K562 (cell line): ENCODE measurements around the gene SAP25. TPM values are rescaled to one million over a fixed set of nuclear protein-coding genes. Genes with fewer than 3 reads are reported as not detected.
A peak's percentile ranks its signal among the peaks of the same experiment; 100 is the strongest.

ENCODE experiments used
- BRCA1 ChIP-seq, 2 experiments: fragments of 450-650 bp in 1 of 2; sonication (generic) in 1 of 2; formaldehyde crosslinking in 1 of 2; IDR thresholded peaks; 2 replicates each; pipeline versions ENCODE4 v1.5.0 to v1.6.1; 2017 to 2020; ENCODE audit warnings: mild to moderate bottlenecking in 1 of 2, missing genetic modification reagents in 1 of 2
- CHD7 ChIP-seq: fragments of 200-600 bp; sonication (generic); IDR thresholded peaks from one replicate; pipeline ENCODE4 v1.6.1; 2012; ENCODE audit warnings: mild to moderate bottlenecking, low read depth, low read length, inconsistent platforms
- HMGN3 ChIP-seq: IDR thresholded peaks from 2 replicates; pipeline ENCODE4 v1.6.1; 2011; ENCODE audit warnings: borderline replicate concordance, low read depth, mild to moderate bottlenecking, mixed read lengths, low read length; ENCODE audit not compliant: insufficient read length; ENCODE audit errors: extremely low read depth
- ILF3 ChIP-seq: fragments of 450-650 bp; IDR thresholded peaks from 2 replicates; pipeline ENCODE4 v1.6.1; 2018; ENCODE audit warnings: antibody characterized with exemption, mild to moderate bottlenecking, moderate library complexity, borderline replicate concordance
- JUNB ChIP-seq: fragments of 450-650 bp; formaldehyde crosslinking; conservative IDR thresholded peaks from 2 replicates; pipeline ENCODE4 v1.4.0; 2020; ENCODE audit warnings: mild to moderate bottlenecking
- KLF1 ChIP-seq: fragments of 450-650 bp; IDR thresholded peaks from 2 replicates; pipeline ENCODE4 v1.6.1; 2016; ENCODE audit warnings: missing genetic modification characterization, missing compliant biosample characterization
- NFIX ChIP-seq: fragments of 250-450 bp; sonication (Bioruptor Pico); IDR thresholded peaks from 2 replicates; pipeline ENCODE4 v1.4.0; 2020; ENCODE audit warnings: low read depth, mild to moderate bottlenecking, moderate library complexity
- POLR2A ChIP-seq: fragments of 450-650 bp; conservative IDR thresholded peaks from 2 replicates; pipeline ENCODE4 v1.6.1; 2016
- RBM22 ChIP-seq: fragments of 200-400 bp; formaldehyde crosslinking; IDR thresholded peaks from 2 replicates; pipeline ENCODE4 v1.6.1; 2018; ENCODE audit warnings: low read length, low read depth; ENCODE audit not compliant: poor library complexity, severe bottlenecking
- SIRT6 ChIP-seq: IDR thresholded peaks from one replicate; pipeline ENCODE4 v1.6.1; 2012; ENCODE audit warnings: low read depth, mild to moderate bottlenecking, control low read depth, inconsistent platforms, low read length, moderate library complexity
- SMC3 ChIP-seq: conservative IDR thresholded peaks from 2 replicates; pipeline ENCODE4 v1.6.1; 2011; ENCODE audit warnings: low read depth, low read length, improper control_type of control experiment; ENCODE audit not compliant: insufficient read depth
- TCFL5 ChIP-seq: fragments of 250-450 bp; sonication (Bioruptor Pico); conservative IDR thresholded peaks from 2 replicates; pipeline ENCODE4 v1.6.1; 2021; ENCODE audit warnings: mild to moderate bottlenecking, moderate library complexity, matching md5 sums
- ZFX ChIP-seq: sonication (generic); formaldehyde crosslinking; IDR thresholded peaks from 2 replicates; pipeline ENCODE4 v1.8.0; 2022; ENCODE audit warnings: mild to moderate bottlenecking, missing genetic modification reagents, moderate library complexity
- ZNF175 ChIP-seq: fragments of 200-800 bp; sonication (Bioruptor generic); IDR thresholded peaks from 2 replicates; pipeline ENCODE4 v1.6.1; 2016; ENCODE audit warnings: low read depth, mild to moderate bottlenecking, missing genetic modification characterization, missing compliant biosample characterization
- ZNF197 ChIP-seq: fragments of 200-800 bp; sonication (Bioruptor generic); IDR thresholded peaks from 2 replicates; pipeline ENCODE4 v1.6.1; 2016; ENCODE audit warnings: low read depth, missing genetic modification characterization, missing compliant biosample characterization
- ZNF76 ChIP-seq: fragments of 250-450 bp; sonication (Bioruptor Pico); IDR thresholded peaks from 2 replicates; pipeline ENCODE4 v1.4.0; 2020; ENCODE audit warnings: mild to moderate bottlenecking, moderate library complexity, borderline replicate concordance
- polyA plus RNA-seq, 8 experiments: library from polyadenylated mRNA; depleted of rRNA in 4 of 8; stranded (reverse) in 5 of 8; unstranded in 3 of 8; fragments of >200 nt; fragmentation: Nextera tagmentation in 2 of 8; fragmentation: Illumina TruSeq in 1 of 8; extraction: Ambion mirVana in 2 of 8; extraction: Trizol in 1 of 8; gene quantifications; 2 replicates each; pipeline versions ENCODE4 v1.2.1 to v1.2.3, GENCODE V29; 2011 to 2014; ENCODE audit warnings: inconsistent platforms in 1 of 8, missing spikeins in 1 of 8
- total RNA-seq, 7 experiments: library from RNA; depleted of rRNA in 6 of 7; stranded (reverse); fragments of >200 nt in 6 of 7; fragmentation: Illumina TruSeq in 2 of 7; extraction: Trizol in 2 of 7; gene quantifications; 2 replicates each; pipeline versions ENCODE4 v1.2.1 to v1.2.3, GENCODE V29; 2011 to 2021; ENCODE audit warnings: low replicate concordance in 1 of 7

Gene SAP25
- total and polyA plus RNA-seq, 9 of the 15 experiments (the other 6 are each of a cell fraction or from before 2014, with no cell fraction given), result 0.13 to 5.3 (median 0.78) TPM; not detected in 1

GRCh38 chr7:100583132-100584053 is 9.7 kb upstream of the SAP25 start (continued):
- TF ChIP-seq CHD7 (no peak), KLF1 (tag) (no peak), BRCA1 (IDR thresholded peaks at IDR 0.05) (no peak), BRCA1 (CRISPR knock-in tag; IDR thresholded peaks at IDR 0.05) (no peak), ZNF175 (CRISPR knock-in tag) (0 out of 2 replicates have a peak, but pooled peaks have one; percentile 47), ZNF76 (CRISPR knock-in tag) (no peak), JUNB (CRISPR knock-in tag) (no peak), RBM22 (no peak), ZNF197 (CRISPR knock-in tag) (no peak), SMC3 (no peak), HMGN3 (no peak), SIRT6 (no peak), TCFL5 (CRISPR knock-in tag) (no peak), ZFX (CRISPR knock-in tag) (0 out of 2 replicates have a peak, but pooled peaks have one; percentile 8), ILF3 (no peak), POLR2A (no peak), NFIX (CRISPR knock-in tag) (no peak)
